ENCODE results near the gene GLIPR1. TPM values are rescaled to one million over a fixed set of nuclear protein-coding genes. Genes with fewer than 3 reads are reported as not detected.

The GLIPR1 gene
- total RNA-seq, 1 donor from 2014 or later = 38.9 TPM

- H3K27ac Mint-ChIP-seq (ENCODE audit: unreplicated experiment) = no peak overlapping the region
- no peak overlapping the region for H3K4me3 Mint-ChIP-seq (ENCODE audit: unreplicated experiment)
- TF ChIP-seq CTCF (IDR thresholded peaks at IDR 0.05) = no peak
- H3K27me3 Mint-ChIP-seq (ENCODE audit: unreplicated experiment) = no peaks in the 10 kb centered on the region
- DNase-seq (ENCODE audit: extremely low spot score, unreplicated experiment) = no peak
- no peaks in the 10 kb centered on the region for H3K36me3 Mint-ChIP-seq (ENCODE audit: unreplicated experiment)
- H3K4me1 Mint-ChIP-seq (ENCODE audit: unreplicated experiment) = peaks cover 26% of the 10 kb centered on the region
- H3K9me3 Mint-ChIP-seq (ENCODE audit: unreplicated experiment) = no peaks in the 10 kb centered on the region
Observed at GRCh38 chr12:75477137-75477536, 3.4 kb upstream of the GLIPR1 start.

DNA sequence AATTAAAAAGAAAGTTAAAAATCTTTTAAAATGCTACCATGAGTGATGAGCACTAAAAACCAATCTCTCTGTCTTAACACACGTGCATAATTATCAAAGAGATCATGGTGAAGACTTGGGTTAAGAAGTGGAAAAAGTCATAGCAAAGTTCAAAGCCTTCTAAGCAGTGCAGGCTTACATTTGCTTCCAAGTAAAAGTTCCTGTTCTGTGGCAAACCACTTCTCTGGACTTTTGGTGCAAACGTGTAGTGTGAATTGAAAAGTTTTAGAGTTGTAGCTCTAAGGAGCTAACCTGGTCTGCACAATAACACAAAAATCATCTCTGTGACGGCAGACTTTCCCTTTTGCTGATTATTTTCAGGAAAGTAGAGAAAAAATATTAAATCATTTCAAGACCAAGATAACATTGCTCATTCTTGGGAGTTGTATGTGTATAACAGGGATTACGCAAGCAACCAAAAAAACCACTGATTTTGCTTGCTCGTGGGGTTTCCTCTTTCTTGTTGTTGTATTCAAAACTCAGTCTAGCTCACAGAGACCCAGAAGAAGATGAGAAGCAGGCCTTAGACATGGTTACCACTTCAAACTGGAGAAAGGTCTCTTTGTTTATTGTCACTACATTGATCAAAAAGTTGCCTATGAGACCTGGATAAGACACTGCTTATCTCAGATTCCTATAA, 2.3 kb upstream of the GLIPR1 start:
- H3K9me3 Mint-ChIP-seq (ENCODE audit: unreplicated experiment) = no peaks in the 10 kb centered on the region
- H3K27ac Mint-ChIP-seq (ENCODE audit: unreplicated experiment) = no peak overlapping the region
- no peak for DNase-seq (ENCODE audit: extremely low spot score, unreplicated experiment)
- no peaks in the 10 kb centered on the region for H3K36me3 Mint-ChIP-seq (ENCODE audit: unreplicated experiment)
- TF ChIP-seq CTCF (IDR thresholded peaks at IDR 0.05) = no peak
- no peaks in the 10 kb centered on the region for H3K27me3 Mint-ChIP-seq (ENCODE audit: unreplicated experiment)
- peaks cover 36% of the 10 kb centered on the region for H3K4me1 Mint-ChIP-seq (ENCODE audit: unreplicated experiment)
- H3K4me3 Mint-ChIP-seq (ENCODE audit: unreplicated experiment) = no peak overlapping the region

GRCh38 chr12:75479963-75480461, 543 bp upstream of the GLIPR1 start:
- Mint-ChIP-seq H3K36me3 (ENCODE audit: unreplicated experiment) (no peaks in the 10 kb centered on the region), H3K9me3 (ENCODE audit: unreplicated experiment) (no peaks in the 10 kb centered on the region), H3K27me3 (ENCODE audit: unreplicated experiment) (no peaks in the 10 kb centered on the region), H3K27ac (ENCODE audit: unreplicated experiment) (peak overlapping the region; percentile 98), H3K4me3 (ENCODE audit: unreplicated experiment) (peak overlapping the region; percentile 83), H3K4me1 (ENCODE audit: unreplicated experiment) (peaks cover 52% of the 10 kb centered on the region)
- TF ChIP-seq CTCF (IDR thresholded peaks at IDR 0.05) = no peak
- no peak for DNase-seq (ENCODE audit: extremely low spot score, unreplicated experiment)

DNA sequence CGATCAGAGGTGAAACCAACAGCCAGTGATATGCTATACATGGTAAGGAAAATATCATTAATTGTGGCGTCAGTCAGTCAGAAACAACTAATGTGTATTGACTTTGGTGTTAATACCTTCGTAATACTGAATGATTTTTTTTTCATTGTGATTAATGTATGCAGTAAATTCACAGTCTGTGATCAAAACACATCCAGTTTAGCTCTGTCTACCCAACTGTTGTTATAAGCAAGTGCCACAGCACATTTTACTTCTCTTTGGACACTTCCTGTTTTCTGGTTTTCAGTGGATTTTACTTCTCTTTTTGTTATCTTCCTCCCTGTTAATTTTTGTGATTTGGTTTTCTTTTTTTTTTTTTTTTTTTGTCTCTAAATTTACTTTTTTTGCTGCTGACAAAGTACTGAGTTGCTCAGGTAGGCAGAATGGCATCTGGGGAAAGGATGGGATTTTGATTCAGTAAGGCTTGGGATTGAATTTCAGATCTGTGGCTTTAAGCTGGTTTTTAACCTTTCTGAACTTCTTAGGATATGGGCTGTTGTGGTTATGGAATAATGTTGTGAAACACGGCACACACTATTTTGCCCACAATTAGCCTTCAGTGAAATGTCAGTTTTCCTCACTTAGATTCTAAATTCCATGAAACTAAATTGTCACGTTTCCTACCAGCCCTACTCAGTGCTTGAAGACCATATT, 604 bp downstream of the GLIPR1 start:
- TF ChIP-seq CTCF (IDR thresholded peaks at IDR 0.05) = no peak
- Mint-ChIP-seq H3K4me3 (ENCODE audit: unreplicated experiment) (peak overlapping the region; percentile 83), H3K27ac (ENCODE audit: unreplicated experiment) (peak overlapping the region; percentile 98), H3K9me3 (ENCODE audit: unreplicated experiment) (no peaks in the 10 kb centered on the region), H3K36me3 (ENCODE audit: unreplicated experiment) (no peaks in the 10 kb centered on the region), H3K4me1 (ENCODE audit: unreplicated experiment) (peaks cover 54% of the 10 kb centered on the region), H3K27me3 (ENCODE audit: unreplicated experiment) (no peaks in the 10 kb centered on the region)
- DNase-seq (ENCODE audit: extremely low spot score, unreplicated experiment) = no peak

- Mint-ChIP-seq H3K27ac (ENCODE audit: unreplicated experiment) (peak overlapping the region; percentile 98), H3K36me3 (ENCODE audit: unreplicated experiment) (no peaks in the 10 kb centered on the region), H3K27me3 (ENCODE audit: unreplicated experiment) (no peaks in the 10 kb centered on the region), H3K4me1 (ENCODE audit: unreplicated experiment) (peaks cover 55% of the 10 kb centered on the region), H3K4me3 (ENCODE audit: unreplicated experiment) (peak overlapping the region; percentile 83), H3K9me3 (ENCODE audit: unreplicated experiment) (no peaks in the 10 kb centered on the region)
- DNase-seq (ENCODE audit: extremely low spot score, unreplicated experiment) = no peak
- TF ChIP-seq CTCF (IDR thresholded peaks at IDR 0.05) = no peak
Observed at GRCh38 chr12:75481774-75482173, 1.2 kb downstream of the GLIPR1 start.

Measured in osteocyte (in vitro differentiated cells).